ENCODE results near the gene PLXNA1.

GRCh38 chr3:126986001-126986400 lies 3.1 kb downstream of the PLXNA1 start:
- TF ChIP-seq CTCF (IDR thresholded peaks at IDR 0.05; ENCODE audit: low read depth, low read length) (no peak), MAX (IDR thresholded peaks at IDR 0.05; ENCODE audit: low read depth, low read length) (no peak)
